Activated CD4-positive, alpha-beta memory T cell treated with anti-CD3 and anti-CD28 coated beads, Interleukin-2, amount 10 ng/mL, durations not matched to agents 7 days and 5 days (primary cell): ENCODE results near the gene C17orf67. TPM values are rescaled to one million over a fixed set of nuclear protein-coding genes. Genes with fewer than 3 reads are reported as not detected.
A peak's percentile ranks its signal among the peaks of the same experiment; 100 is the strongest.
"Not testable (repeated sequence)": the region's sequence is repeated elsewhere in the genome, so short reads cannot be mapped to it uniquely, and the experiment has no call there.

Experiments used
- CTCF ChIA-PET: fragments of 350-600 bp; sonication (Branson Sonifier 250); formaldehyde crosslinking; loops from one replicate; lab custom pipeline; 2021; ENCODE audit warnings: antibody characterized with exemption, inconsistent platforms; lab: Charles Lee
- POLR2A ChIA-PET: fragments of 350-600 bp; sonication (Branson Sonifier 250); formaldehyde crosslinking; loops from one replicate; lab custom pipeline; 2021; ENCODE audit warnings: antibody characterized with exemption; lab: Charles Lee
- DNase-seq: peaks from one replicate; pipeline ENCODE4 v3.0.0-alpha.2; 2020
- H3K27ac Mint-ChIP-seq: one replicate; pipeline ENCODE4 v1.8.0; 2021; ENCODE audit warnings: mild to moderate bottlenecking, mixed read lengths
- H3K27me3 Mint-ChIP-seq: one replicate; pipeline ENCODE4 v1.8.0; 2021; ENCODE audit warnings: mixed read lengths
- H3K36me3 Mint-ChIP-seq: one replicate; pipeline ENCODE4 v1.8.0; 2021; ENCODE audit warnings: low read depth, mixed read lengths
- H3K4me1 Mint-ChIP-seq: one replicate; pipeline ENCODE4 v1.8.0; 2021; ENCODE audit warnings: mixed read lengths
- H3K4me3 Mint-ChIP-seq: one replicate; pipeline ENCODE4 v1.8.0; 2021; ENCODE audit warnings: mild to moderate bottlenecking, mixed read lengths
- H3K9me3 Mint-ChIP-seq: one replicate; pipeline ENCODE4 v1.8.0; 2021; ENCODE audit warnings: mixed read lengths
- total RNA-seq, 2 experiments: library from RNA; stranded (reverse); gene quantifications; one replicate each; pipeline ENCODE4 v1.2.3, GENCODE V29; 2021

Gene C17orf67
- total RNA-seq, 2 experiments from 2014 or later = 4.1 to 4.2 TPM

DNA sequence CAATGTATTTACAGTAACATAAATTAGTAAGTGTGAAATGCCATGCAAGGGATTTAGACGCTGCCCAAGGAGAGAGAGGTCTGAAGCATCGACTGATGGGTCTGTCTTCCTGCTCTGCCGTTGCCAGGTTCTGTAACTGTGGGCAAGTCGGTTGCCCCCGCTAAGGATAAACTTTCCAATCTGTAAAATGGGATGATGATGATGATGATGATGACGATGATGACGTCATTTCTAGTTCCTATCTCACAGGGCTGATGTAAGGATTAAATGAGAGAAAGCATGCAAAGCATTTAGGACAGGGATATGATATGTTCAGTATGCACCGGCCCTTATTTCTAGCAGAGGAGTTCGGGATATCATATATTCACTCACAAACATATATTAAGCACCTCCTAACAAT lies 54.8 kb downstream of the C17orf67 start:
- DNase-seq = no peak
- Mint-ChIP-seq H3K36me3 (no peaks in the 10 kb centered on the region), H3K9me3 (no peaks in the 10 kb centered on the region), H3K27me3 (peaks cover 11% of the 10 kb centered on the region), H3K4me3 (no peak overlapping the region), H3K4me1 (peaks cover 34% of the 10 kb centered on the region), H3K27ac (peak overlapping the region; percentile 90)
- POLR2A ChIA-PET = interaction anchor here (1.7 to 2.0 kb wide), 3 partner anchors 15 to 188 kb away, joined by 3 to 11 read pairs (median 5); partner anchors contain the start of gene DGKE
- CTCF ChIA-PET = interaction anchor here (0.7 to 3.4 kb wide), 14 partner anchors 8 to 279 kb away, joined by 3 to 30 read pairs (median 6); no protein-coding TSS in a partner anchor

DNA sequence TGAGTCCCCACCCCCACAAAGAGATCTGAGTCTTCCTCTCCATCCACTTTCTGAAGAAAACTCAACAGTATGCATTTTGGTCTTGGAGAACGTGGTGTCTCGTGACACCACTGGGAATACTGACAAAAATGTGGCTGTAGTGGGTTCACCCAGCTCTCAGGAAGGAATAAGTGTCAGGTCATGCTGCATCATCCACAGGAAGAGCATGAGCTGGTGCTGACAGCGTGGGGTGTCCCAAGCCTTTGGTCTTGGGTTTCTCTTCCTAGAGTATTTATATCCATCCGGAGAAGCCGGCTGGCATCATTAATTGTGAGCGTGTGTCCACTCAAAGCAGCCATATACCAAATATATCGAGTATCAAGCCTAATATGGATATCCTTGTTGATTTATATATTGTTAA lies 55.9 kb downstream of the C17orf67 start:
- ChIA-PET CTCF (no interaction called here), POLR2A (no interaction called here)
- H3K4me3 Mint-ChIP-seq = no peak overlapping the region
- DNase-seq = no peak
- H3K27me3 Mint-ChIP-seq = peaks cover 14% of the 10 kb centered on the region
- no peaks in the 10 kb centered on the region for H3K9me3 Mint-ChIP-seq
- peaks cover 33% of the 10 kb centered on the region for H3K4me1 Mint-ChIP-seq
- no peaks in the 10 kb centered on the region for H3K36me3 Mint-ChIP-seq
- H3K27ac Mint-ChIP-seq = no peak overlapping the region

DNA sequence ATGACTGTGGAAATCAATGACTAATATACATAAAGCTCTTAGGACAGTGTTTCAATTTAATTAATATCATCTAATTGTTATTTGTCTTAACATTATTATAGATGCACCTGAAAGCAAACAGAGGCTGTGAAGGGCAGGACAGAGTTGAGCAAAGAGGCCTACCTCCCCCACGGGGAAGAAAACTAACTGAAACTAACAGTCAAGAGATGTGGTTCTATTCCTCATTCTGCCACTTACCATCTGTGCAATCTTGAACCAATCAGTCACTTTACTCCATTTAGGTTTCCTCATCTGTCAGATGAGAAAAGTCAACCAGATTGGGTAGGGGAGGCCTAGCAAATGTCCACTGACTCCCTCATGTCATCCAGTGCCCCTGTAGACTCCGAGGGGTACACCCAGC lies 59.1 kb downstream of the C17orf67 start:
- H3K36me3 Mint-ChIP-seq = no peaks in the 10 kb centered on the region
- ChIA-PET CTCF (interaction anchor here (1.0 kb wide), 1 partner anchor 45 kb away, joined by 4 read pairs; no protein-coding TSS in a partner anchor), POLR2A (interaction anchor here (1.7 kb wide), 1 partner anchor 19 kb away, joined by 4 read pairs; no protein-coding TSS in a partner anchor)
- no peak for DNase-seq
- H3K4me3 Mint-ChIP-seq = no peak overlapping the region
- H3K9me3 Mint-ChIP-seq = no peaks in the 10 kb centered on the region
- peaks cover 11% of the 10 kb centered on the region for H3K27me3 Mint-ChIP-seq
- H3K4me1 Mint-ChIP-seq = peaks cover 13% of the 10 kb centered on the region
- no peak overlapping the region for H3K27ac Mint-ChIP-seq

DNA sequence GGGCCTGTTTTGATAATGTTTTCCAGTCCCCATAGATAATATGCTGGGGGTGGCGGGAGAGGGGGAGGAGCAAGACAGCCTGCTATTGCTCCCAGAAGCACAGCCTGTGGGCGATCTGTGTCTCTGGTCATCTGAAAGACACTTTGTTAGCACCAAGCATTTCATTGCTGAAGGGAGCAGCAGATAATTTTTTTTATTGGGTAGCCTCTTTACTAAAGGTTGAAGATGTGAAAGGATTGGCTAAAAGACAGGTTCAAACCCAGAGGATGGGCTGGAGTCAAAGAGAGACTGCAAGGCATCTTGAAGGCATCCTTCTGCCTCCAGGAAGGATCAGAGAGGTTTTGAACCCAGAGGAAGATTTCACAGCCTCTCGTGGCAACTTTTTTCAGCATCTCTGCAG lies 60.6 kb downstream of the C17orf67 start:
- H3K27me3 Mint-ChIP-seq = peaks cover 17% of the 10 kb centered on the region
- no peak overlapping the region for H3K27ac Mint-ChIP-seq
- DNase-seq = no peak
- H3K4me1 Mint-ChIP-seq = no peaks in the 10 kb centered on the region
- POLR2A ChIA-PET = interaction anchor here (1.7 kb wide), 1 partner anchor 17 kb away, joined by 4 read pairs; no protein-coding TSS in a partner anchor
- no peaks in the 10 kb centered on the region for H3K9me3 Mint-ChIP-seq
- CTCF ChIA-PET = no interaction called here
- no peak overlapping the region for H3K4me3 Mint-ChIP-seq
- no peaks in the 10 kb centered on the region for H3K36me3 Mint-ChIP-seq

DNA sequence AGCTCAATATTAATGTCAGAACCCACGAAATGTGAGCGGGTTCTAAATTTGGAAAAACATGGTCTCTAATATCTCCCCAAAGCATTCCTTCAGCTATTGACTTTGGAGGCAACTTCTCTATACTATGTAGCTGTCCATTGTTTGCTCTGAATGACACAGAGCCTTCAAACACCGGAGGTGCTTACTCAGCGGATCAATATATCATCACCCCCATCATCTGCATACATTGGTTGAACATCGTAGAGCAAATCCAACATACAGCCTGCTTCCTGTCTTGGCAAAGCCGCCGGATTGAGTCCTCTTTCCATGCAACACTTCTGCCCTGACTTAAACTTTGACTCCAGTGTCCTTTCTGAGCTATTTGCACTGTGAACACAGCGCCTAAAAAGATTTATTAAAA lies 61.3 kb downstream of the C17orf67 start:
- CTCF ChIA-PET = interaction anchor here (1.1 to 3.4 kb wide), 2 partner anchors 8 to 9 kb away, joined by 3 to 13 read pairs; no protein-coding TSS in a partner anchor
- no peak overlapping the region for H3K4me3 Mint-ChIP-seq
- no peaks in the 10 kb centered on the region for H3K36me3 Mint-ChIP-seq
- H3K9me3 Mint-ChIP-seq = no peaks in the 10 kb centered on the region
- no peak overlapping the region for H3K27ac Mint-ChIP-seq
- POLR2A ChIA-PET = no interaction called here
- no peak for DNase-seq
- H3K27me3 Mint-ChIP-seq = peaks cover 19% of the 10 kb centered on the region
- H3K4me1 Mint-ChIP-seq = no peaks in the 10 kb centered on the region

GRCh38 chr17:56771975-56772374 lies 61.7 kb downstream of the C17orf67 start:
- POLR2A ChIA-PET = no interaction called here
- Mint-ChIP-seq H3K4me1 (no peaks in the 10 kb centered on the region), H3K36me3 (no peaks in the 10 kb centered on the region), H3K4me3 (no peak overlapping the region), H3K9me3 (no peaks in the 10 kb centered on the region), H3K27me3 (peaks cover 18% of the 10 kb centered on the region), H3K27ac (no peak overlapping the region)
- CTCF ChIA-PET = interaction anchor here (1.1 to 3.4 kb wide), 2 partner anchors 8 kb away, joined by 3 to 13 read pairs; no protein-coding TSS in a partner anchor
- no peak for DNase-seq

DNA sequence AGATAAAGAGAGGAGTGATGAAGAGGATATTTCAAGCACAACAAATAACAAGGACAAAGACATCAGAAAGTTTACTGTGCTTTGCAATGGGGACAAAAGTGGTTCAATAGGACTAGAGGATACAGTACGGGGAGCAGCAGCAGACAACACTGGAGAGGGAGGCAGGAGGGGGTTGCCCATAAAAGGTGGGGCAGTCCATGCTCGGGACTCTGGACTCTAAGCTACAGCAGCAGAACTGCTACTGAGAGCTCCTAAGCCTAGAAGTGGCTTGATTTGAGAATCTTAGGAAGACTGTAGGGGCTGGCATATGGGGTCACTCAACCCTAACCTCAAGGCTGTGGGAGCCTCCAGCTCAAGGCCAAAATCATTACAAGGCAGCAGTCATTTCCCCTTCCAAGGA lies 62.2 kb downstream of the C17orf67 start:
- no peaks in the 10 kb centered on the region for H3K4me1 Mint-ChIP-seq
- CTCF ChIA-PET = interaction anchor here (1.0 to 3.4 kb wide), 3 partner anchors 8 to 15 kb away, joined by 3 to 13 read pairs (median 3); no protein-coding TSS in a partner anchor
- POLR2A ChIA-PET = no interaction called here
- H3K36me3 Mint-ChIP-seq = no peaks in the 10 kb centered on the region
- H3K27ac Mint-ChIP-seq = no peak overlapping the region
- H3K27me3 Mint-ChIP-seq = peaks cover 16% of the 10 kb centered on the region
- H3K4me3 Mint-ChIP-seq = no peak overlapping the region
- H3K9me3 Mint-ChIP-seq = no peaks in the 10 kb centered on the region
- no peak for DNase-seq

DNA sequence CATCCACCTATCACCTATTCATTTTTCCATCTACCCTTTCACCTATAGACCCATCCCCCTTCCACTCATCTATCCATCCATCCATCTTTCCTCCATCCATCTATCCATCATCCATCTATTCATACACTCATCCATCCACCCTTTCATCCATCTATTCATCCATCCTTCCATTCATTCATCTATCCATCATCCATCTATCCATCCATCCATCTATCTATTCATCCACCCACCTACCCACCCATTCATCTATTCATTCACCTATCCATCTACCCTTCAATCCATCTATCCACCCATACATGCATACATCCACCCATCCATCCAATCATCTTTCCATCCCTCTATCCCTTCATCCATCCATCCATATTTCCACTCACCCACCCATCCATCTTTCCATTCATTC lies 63.3 kb downstream of the C17orf67 start:
- H3K4me3 Mint-ChIP-seq = no peak overlapping the region
- CTCF ChIA-PET = interaction anchor here (1.0 to 3.4 kb wide), 2 partner anchors 10 to 16 kb away, joined by 3 to 13 read pairs; no protein-coding TSS in a partner anchor
- peaks cover 18% of the 10 kb centered on the region for H3K27me3 Mint-ChIP-seq
- no peak for DNase-seq
- no peak overlapping the region for H3K27ac Mint-ChIP-seq
- POLR2A ChIA-PET = no interaction called here
- H3K4me1 Mint-ChIP-seq = no peaks in the 10 kb centered on the region
- no peaks in the 10 kb centered on the region for H3K9me3 Mint-ChIP-seq
- H3K36me3 Mint-ChIP-seq = no peaks in the 10 kb centered on the region

- H3K9me3 Mint-ChIP-seq = no peaks in the 10 kb centered on the region
- H3K36me3 Mint-ChIP-seq = no peaks in the 10 kb centered on the region
- H3K4me3 Mint-ChIP-seq = no peak overlapping the region
- no peak overlapping the region for H3K27ac Mint-ChIP-seq
- peaks cover 12% of the 10 kb centered on the region for H3K4me1 Mint-ChIP-seq
- DNase-seq = no peak
- POLR2A ChIA-PET = interaction anchor here (2.3 kb wide), 1 partner anchor 14 kb away, joined by 11 read pairs; no protein-coding TSS in a partner anchor
- H3K27me3 Mint-ChIP-seq = peaks cover 23% of the 10 kb centered on the region
- CTCF ChIA-PET = interaction anchor here (1.0 to 1.5 kb wide), 2 partner anchors 15 to 49 kb away, joined by 3 to 4 read pairs; no protein-coding TSS in a partner anchor
These were observed 68.3 kb downstream of the C17orf67 start for GRCh38 chr17:56765449-56765848.

DNA sequence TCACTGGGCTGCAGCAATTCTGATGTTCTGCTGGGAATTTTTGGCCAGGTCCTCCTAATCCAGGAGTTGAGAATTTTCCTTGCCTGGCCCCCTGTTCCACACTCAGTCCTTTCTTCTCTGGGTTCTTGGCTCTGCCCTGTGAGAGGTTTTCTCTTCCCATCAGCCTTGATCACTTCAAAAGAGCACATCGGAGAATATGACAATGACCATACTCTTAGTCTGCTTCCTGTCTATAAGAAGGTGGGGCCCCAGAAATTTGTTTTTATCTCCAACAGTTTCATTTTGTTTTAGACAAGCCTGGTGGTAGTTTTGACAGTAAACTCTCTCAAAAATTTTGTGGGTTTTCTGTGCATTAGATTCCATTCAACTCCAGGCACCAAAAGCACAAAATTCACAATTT lies 70.7 kb downstream of the C17orf67 start:
- no peak for DNase-seq
- peak overlapping the region; percentile 28 for H3K27ac Mint-ChIP-seq
- no peaks in the 10 kb centered on the region for H3K36me3 Mint-ChIP-seq
- H3K4me1 Mint-ChIP-seq = peaks cover 12% of the 10 kb centered on the region
- no peaks in the 10 kb centered on the region for H3K9me3 Mint-ChIP-seq
- H3K4me3 Mint-ChIP-seq = no peak overlapping the region
- CTCF ChIA-PET = interaction anchor here (1.4 to 2.2 kb wide), 2 partner anchors 9 to 17 kb away, joined by 3 to 16 read pairs; no protein-coding TSS in a partner anchor
- peaks cover 16% of the 10 kb centered on the region for H3K27me3 Mint-ChIP-seq
- POLR2A ChIA-PET = interaction anchor here (2.3 kb wide), 1 partner anchor 17 kb away, joined by 11 read pairs; no protein-coding TSS in a partner anchor

DNA sequence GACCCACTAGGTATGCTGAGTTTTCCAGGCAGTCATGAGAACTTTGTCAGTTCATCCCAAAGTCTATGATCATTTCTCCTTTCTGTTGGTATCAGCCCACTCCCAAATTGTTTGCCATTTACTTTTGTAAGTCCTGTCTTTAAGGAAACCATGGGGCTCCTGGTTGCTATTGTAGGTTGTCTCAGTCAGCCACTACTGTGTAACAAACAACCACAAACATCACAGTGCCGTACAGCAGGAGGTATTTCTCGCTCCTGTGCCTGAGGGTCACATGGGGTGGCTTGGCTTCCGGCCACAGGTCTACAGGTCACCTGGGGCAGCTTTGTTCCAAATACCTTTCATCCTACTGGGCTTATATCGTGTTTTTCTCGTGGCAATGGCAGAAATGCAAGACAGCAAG lies 71.6 kb downstream of the C17orf67 start:
- Mint-ChIP-seq H3K4me3 (no peak overlapping the region), H3K9me3 (no peaks in the 10 kb centered on the region), H3K27ac (no peak overlapping the region), H3K4me1 (peaks cover 12% of the 10 kb centered on the region), H3K27me3 (peaks cover 18% of the 10 kb centered on the region), H3K36me3 (no peaks in the 10 kb centered on the region)
- POLR2A ChIA-PET = no interaction called here
- CTCF ChIA-PET = no interaction called here
- DNase-seq = no peak

DNA sequence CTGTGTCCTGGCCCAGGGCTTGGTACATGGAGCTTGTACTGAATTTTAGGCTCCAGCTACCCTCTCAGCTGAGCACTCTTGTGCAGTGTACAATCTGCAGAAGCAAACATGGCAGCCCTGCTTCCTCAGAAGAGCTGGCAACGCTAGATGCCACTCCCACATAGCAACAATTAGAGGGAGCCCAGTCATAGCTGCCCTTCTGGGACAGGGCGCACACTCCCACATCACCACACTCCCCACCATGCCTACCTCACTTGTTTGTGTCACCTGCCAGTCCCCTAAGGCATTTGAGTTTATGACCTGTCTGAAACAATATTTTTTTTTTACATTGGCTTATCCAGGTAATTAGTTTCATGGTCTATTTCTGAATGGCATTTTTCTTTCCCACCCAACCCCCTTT lies 72.3 kb downstream of the C17orf67 start:
- no peak overlapping the region for H3K4me3 Mint-ChIP-seq
- POLR2A ChIA-PET = no interaction called here
- CTCF ChIA-PET = interaction anchor here (0.8 to 0.9 kb wide), 2 partner anchors 18 to 25 kb away, joined by 3 to 5 read pairs; no protein-coding TSS in a partner anchor
- DNase-seq = no peak
- H3K9me3 Mint-ChIP-seq = no peaks in the 10 kb centered on the region
- peaks cover 12% of the 10 kb centered on the region for H3K4me1 Mint-ChIP-seq
- no peak overlapping the region for H3K27ac Mint-ChIP-seq
- H3K27me3 Mint-ChIP-seq = peaks cover 18% of the 10 kb centered on the region
- no peaks in the 10 kb centered on the region for H3K36me3 Mint-ChIP-seq

DNA sequence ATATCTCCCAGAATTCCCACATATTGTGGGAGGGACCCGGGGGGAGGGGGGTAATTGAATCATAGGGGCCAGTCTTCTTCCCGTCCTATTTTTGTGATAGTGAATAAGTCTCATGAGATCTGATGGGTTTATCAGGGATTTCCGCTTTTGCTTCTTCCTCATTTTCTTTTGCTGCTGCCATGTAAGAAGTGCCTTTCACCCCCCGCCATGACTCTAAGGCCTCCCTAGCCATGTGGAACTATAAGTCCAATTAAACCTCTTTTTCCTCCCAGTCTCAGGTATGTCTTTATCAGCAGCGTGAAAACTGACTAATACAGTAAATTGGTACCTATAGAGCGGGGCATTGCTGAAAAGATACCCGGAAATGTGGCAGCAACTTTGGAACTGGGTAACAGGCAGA lies 76.1 kb downstream of the C17orf67 start:
- H3K27ac Mint-ChIP-seq, H3K27me3 Mint-ChIP-seq, H3K4me3 Mint-ChIP-seq, H3K9me3 Mint-ChIP-seq, H3K4me1 Mint-ChIP-seq, DNase-seq, POLR2A ChIA-PET, CTCF ChIA-PET, H3K36me3 Mint-ChIP-seq: not testable (repeated sequence)
